Left lobe of liver (tissue), 2 donors: ENCODE results near the gene ANKMY1. TPM values are rescaled to one million over a fixed set of nuclear protein-coding genes. Genes with fewer than 3 reads are reported as not detected.

ENCODE experiments used
- ATAC-seq: fragments of 200-7000 bp; cut with Tn5 transposase; one replicate; pipeline ENCODE4 v1.9.1; 2020; ENCODE audit warnings: mild to moderate bottlenecking, moderate library complexity
- DNase-seq: peaks from one replicate; pipeline ENCODE4 v3.0.0-alpha.2; 2020; ENCODE audit warnings: low spot score
- total RNA-seq: library from RNA; stranded (reverse); gene quantifications from one replicate; pipeline ENCODE4 v1.2.1, GENCODE V29; 2021
- donor health status: DM: no; HTN: no; CAD: no; lungs with moderate emphysema.
- donor health status: DM: no; HTN: yes; CAD: no.

ANKMY1 gene
- total RNA-seq, 1 donor from 2014 or later, result 13.1 TPM

- DNase-seq, result peak; percentile 47
- ATAC-seq, result peak; percentile 31
Observed at GRCh38 chr2:240595381-240596079, 37.7 kb upstream of the ANKMY1 start.

DNA sequence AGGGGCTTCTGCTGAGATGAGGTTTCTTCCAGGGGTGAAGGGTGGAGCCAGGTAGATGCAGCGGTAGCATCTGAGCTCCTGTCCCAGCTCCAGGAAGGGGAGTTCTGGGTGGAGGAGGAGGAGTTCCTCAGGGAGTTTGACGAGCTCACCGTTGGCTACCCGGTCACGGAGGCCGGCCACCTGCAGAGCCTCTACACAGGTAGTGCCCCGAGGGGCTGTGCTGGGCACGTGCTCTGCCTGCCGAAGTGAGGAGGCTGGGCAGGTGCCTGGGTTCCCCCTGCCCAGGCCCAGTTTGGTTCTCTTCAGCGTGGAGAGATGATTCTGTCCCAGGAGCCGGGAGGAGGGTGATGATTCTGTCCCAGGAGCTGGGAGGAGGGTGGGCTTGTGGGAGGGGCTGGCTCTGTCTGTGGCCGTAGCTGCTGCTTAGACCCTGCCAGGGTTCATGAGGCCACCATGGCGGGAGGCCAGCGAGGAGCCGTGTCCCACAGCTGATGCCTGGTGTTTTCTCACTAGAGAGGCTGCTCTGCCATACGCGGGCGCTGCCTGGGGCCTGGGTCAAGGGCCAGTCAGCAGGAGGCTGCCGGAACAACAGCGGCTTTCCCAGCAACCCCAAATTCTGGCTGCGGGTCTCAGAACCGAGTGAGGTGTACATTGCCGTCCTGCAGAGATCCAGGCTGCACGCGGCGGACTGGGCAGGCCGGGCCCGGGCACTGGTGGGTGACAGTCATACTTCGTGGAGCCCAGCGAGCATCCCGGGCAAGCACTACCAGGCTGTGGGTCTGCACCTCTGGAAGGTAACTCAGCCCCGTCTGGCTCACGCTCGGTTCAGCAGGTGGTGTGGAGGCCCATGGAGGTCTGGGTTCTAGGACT lies 37.0 kb upstream of the ANKMY1 start:
- no peak for ATAC-seq
- peak; percentile 45 for DNase-seq

DNA sequence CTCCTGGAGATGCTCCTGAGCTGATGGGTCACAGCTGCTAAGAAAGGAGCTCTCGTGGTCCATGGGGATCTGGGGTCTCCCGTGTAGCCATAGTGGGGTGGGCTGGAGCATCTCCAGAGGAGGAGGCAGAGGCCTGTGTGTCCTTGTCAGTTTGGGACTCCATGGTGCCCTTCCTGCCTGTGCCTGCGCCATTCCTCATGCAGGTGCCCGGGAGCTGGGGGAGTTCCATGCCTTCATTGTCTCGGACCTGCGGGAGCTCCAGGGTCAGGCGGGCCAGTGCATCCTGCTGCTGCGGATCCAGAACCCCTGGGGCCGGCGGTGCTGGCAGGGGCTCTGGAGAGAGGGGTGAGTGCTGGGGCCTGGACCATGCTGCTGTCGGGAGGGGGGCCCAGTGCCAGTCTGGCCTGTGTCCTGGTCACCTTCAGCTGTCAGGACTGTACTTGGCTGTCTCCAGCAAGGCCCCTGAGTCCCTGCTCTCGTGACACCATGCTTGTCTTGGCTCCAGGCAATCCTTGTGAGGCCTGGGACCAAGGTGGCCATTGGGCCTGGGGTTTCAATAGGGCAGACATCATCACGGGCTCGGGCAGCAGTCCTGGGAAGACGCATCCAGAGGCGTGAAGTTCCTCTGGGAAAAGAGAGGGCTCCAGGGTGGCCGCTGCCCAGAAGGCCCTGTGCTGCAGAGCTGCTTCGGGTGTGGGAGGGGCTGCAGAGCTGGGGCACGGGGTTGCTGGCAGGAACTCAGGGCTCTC lies 36.1 kb upstream of the ANKMY1 start:
- ATAC-seq, result no peak
- peak; percentile 44 for DNase-seq

GRCh38 chr2:240593026-240593702 lies 35.4 kb upstream of the ANKMY1 start:
- ATAC-seq (no peak), DNase-seq (peak; percentile 50)

DNA sequence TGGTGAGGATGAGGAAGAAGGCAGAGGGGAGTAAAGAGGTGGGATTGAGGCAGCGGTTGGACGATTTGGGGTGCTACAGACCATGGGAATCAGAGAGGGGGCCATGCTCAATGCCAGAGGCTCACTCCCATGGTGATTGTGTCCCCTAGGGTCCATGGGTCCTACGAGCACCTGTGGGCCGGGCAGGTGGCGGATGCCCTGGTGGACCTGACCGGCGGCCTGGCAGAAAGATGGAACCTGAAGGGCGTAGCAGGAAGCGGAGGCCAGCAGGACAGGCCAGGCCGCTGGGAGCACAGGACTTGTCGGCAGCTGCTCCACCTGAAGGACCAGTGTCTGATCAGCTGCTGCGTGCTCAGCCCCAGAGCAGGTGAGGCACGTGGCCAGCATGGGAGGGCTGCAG lies 34.0 kb upstream of the ANKMY1 start:
- DNase-seq (no peak), ATAC-seq (no peak)

GRCh38 chr2:240591226-240591625 lies 33.4 kb upstream of the ANKMY1 start:
- no peak for DNase-seq
- ATAC-seq, result no peak

DNA sequence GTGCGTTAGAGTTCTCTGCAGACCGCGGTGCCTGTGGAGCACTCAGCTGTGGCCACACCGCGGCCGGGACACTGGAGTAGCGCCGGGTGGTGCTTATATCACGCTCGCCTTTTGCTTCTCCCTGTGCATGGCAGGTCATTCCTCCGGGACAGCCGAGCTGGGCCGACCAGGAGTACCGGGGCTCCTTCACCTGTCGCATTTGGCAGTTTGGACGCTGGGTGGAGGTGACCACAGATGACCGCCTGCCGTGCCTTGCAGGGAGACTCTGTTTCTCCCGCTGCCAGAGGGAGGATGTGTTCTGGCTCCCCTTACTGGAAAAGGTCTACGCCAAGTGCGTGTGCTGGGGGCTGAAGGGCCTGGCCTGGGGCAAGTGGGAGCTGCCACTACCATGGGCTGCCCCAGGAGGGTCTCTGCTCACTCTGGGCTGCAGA lies 32.9 kb upstream of the ANKMY1 start:
- ATAC-seq (no peak), DNase-seq (no peak)

DNA sequence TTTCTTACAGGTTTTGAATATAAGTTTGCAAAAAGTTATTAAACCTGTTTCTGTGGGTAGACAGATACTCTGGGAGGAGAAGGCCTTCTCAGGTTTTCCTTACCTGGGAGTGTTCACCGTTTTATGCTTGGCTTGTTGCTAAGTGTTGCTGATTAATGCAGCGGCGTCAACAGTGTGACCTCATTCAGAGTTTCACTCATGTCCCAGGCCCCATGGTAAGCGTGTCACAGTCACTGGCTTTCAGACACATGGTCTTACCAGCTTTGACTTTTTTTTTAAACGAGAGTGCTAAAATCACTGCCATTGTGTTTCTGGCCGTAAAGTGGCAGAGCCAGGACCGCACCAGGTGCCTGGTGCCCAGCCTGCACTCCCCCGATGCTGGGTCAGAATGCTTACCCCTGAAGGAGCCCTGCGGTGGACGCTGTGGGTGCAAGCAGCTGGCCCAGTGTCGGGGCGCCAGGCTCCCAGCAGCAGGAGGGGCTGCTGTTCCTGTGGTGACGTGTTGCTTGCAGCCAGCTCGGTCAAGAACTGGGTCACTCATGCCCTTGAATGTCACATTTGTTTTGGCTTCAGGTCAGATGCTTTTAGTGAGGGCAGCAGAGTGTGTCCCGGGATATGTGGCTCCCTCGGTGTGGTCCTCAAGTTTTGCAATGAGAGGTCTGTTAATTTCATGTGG lies 32.2 kb upstream of the ANKMY1 start:
- DNase-seq, result no peak
- peak; percentile 32 for ATAC-seq

DNA sequence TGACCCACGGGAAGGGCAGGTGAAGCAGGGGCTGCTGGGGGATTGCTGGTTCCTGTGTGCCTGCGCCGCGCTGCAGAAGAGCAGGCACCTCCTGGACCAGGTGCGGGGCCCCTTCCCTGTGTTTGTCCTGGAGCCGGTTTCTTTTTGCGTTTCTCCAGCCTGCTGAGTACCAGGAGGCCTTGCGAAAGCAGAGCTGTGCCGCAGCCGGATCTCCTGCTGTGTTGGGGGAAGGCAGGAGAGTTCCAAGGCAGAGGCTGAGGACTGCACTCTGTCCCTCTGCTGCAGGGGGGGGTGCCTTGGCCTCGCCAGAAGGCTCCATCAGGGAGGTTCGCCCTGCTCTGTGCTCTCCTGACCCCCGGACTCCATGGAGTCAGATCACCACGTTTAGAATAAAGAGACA lies 31.6 kb upstream of the ANKMY1 start:
- DNase-seq (no peak), ATAC-seq (no peak)

DNA sequence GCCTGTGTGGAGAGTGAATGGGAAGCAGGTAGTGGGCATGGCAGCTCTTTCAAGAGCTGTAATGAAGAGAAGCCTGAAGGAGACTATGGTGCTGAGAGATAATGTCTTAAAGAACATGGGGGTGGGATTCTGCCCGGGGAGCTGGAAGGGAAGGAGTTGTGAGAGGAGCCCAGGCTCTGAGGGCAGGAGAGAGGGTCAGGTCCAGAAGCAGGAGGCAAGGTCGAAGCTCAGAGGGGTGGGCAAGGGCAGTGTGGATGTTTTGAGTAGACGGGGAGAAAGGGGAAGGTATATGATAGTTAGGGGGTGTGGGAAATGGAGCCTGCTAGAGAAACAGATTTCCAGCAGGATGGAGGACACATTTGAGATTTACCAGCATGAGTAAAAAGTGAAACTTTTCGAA lies 30.9 kb upstream of the ANKMY1 start:
- DNase-seq (no peak), ATAC-seq (no peak)

GRCh38 chr2:240588006-240588655 lies 30.3 kb upstream of the ANKMY1 start:
- DNase-seq (no peak), ATAC-seq (no peak)

- DNase-seq, result no peak
- peak; percentile 55 for ATAC-seq
Observed at GRCh38 chr2:240586919-240587800, 29.4 kb upstream of the ANKMY1 start.

GRCh38 chr2:240586198-240586918 lies 28.6 kb upstream of the ANKMY1 start, which contains the start of gene CAPN10:
CAPN10 (plus strand) TSS chr2:240586734; CDS start chr2:240586912, 178 bp downstream.
- ATAC-seq, result peak; percentile 86
- peak; percentile 99 for DNase-seq

GRCh38 chr2:240585681-240586197 lies 28.0 kb upstream of the ANKMY1 start:
- ATAC-seq (no peak), DNase-seq (no peak)

- no peak for ATAC-seq
- no peak for DNase-seq
Observed at GRCh38 chr2:240585101-240585500, 27.3 kb upstream of the ANKMY1 start.

GRCh38 chr2:240584486-240585031 lies 26.8 kb upstream of the ANKMY1 start:
- ATAC-seq (no peak), DNase-seq (no peak)

- no peak for DNase-seq
- no peak for ATAC-seq
Observed at GRCh38 chr2:240583774-240584173, 26.0 kb upstream of the ANKMY1 start.
